ENCODE data around the gene PLA2G2F. TPM values are rescaled to one million over a fixed set of nuclear protein-coding genes. Genes with fewer than 3 reads are reported as not detected.

Gene PLA2G2F
- total and polyA plus RNA-seq, 2 of the 13 experiments (the other 11 are each of a cell fraction or from before 2014, with no cell fraction given), result not detected

- TF ChIP-seq ZNF503 (CRISPR knock-in tag; IDR thresholded peaks at IDR 0.05) (no peak), ZNF256 (CRISPR knock-in tag; conservative IDR thresholded peaks at IDR 0.05) (no peak), CREB3 (CRISPR knock-in tag; IDR thresholded peaks at IDR 0.05) (no peak), ESRRA (CRISPR knock-in tag; IDR thresholded peaks at IDR 0.05; ENCODE audit: low read depth) (no peak), ZNF598 (CRISPR knock-in tag; IDR thresholded peaks at IDR 0.05; ENCODE audit: borderline replicate concordance) (no peak), CENPT (CRISPR knock-in tag; IDR thresholded peaks at IDR 0.05; ENCODE audit: low read depth) (no peak)
Measured at GRCh38 chr1:20142001-20142710, 3.0 kb downstream of the PLA2G2F start (continued).

DNA sequence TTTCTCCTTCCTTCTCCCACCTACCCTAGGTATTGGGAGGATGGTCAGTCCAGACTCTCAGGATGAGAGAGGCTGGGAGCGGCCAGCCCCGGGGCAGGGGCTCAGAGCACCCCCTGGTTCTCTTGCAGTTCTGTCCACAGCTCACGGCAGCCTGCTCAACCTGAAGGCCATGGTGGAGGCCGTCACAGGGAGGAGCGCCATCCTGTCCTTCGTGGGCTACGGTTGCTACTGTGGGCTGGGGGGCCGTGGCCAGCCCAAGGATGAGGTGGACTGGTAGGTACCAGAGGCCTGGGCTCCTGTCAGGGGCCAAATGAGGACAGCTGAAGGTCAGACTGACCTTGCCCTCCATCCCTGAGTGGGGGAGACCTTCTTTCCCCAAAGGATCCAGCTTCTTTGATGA lies 4.2 kb downstream of the PLA2G2F start:
- H3K9me3 ChIP-seq (ENCODE audit: low read length), result no peaks in the 10 kb centered on the region
- DNase-seq (ENCODE audit: low spot score), result no peak

More for the DNA sequence above, 4.2 kb downstream of the PLA2G2F start:
- WGBS (ENCODE audit: low lambda C conversion rate), result 68% methylated on average over 8 of the region's 8 CpGs
- no peak overlapping the region for H3K9ac ChIP-seq (ENCODE audit: insufficient read depth, low read depth, low read length)
- H3K36me3 ChIP-seq (replicated peaks in 1 of 2; ENCODE audit: control insufficient read depth in 1 of 2, insufficient read depth in 2 of 2, low read length in 2 of 2), result no peaks in the 10 kb centered on the region
- H3K79me2 ChIP-seq (ENCODE audit: insufficient read depth, low read length), result no peaks in the 10 kb centered on the region
- TF ChIP-seq ZNF768 (CRISPR knock-in tag; IDR thresholded peaks at IDR 0.05), result no peak
- no peak for TF ChIP-seq NFE2 (CRISPR knock-in tag; IDR thresholded peaks at IDR 0.05)
- no peak for TF ChIP-seq MIER2 (CRISPR knock-in tag; IDR thresholded peaks at IDR 0.05)
- TF ChIP-seq ZNF20 (CRISPR knock-in tag; IDR thresholded peaks at IDR 0.05), result no peak
- TF ChIP-seq ZNF558 (CRISPR knock-in tag; IDR thresholded peaks at IDR 0.05; ENCODE audit: borderline replicate concordance), result no peak
- no peak for ATAC-seq
- H3K4me2 ChIP-seq (ENCODE audit: low read depth, low read length), result no peak overlapping the region
- H3K27me3 ChIP-seq (ENCODE audit: control insufficient read depth in 1 of 2, insufficient read depth in 2 of 2, low read length in 2 of 2), result peaks cover 4 to 19% of the 10 kb centered on the region in 2 experiments; a peak in 3 of 5 replicates
- CTCF ChIA-PET (ENCODE audit: low intra/inter-chr PET ratio, low total read pairs), result no interaction called here
- no peak for FAIRE-seq
- no peak overlapping the region for H3K27ac ChIP-seq (ENCODE audit: extremely low read length, insufficient read depth, low read length)
- no peak overlapping the region for H2AFZ ChIP-seq (ENCODE audit: low read length)
- POLR2A ChIA-PET, result no interaction called here
- H3K4me3 ChIP-seq (replicated peaks in 1 of 3; ENCODE audit: insufficient read depth in 1 of 3, low read depth in 2 of 3, low read length in 3 of 3), result no peak overlapping the region
- BruUV-seq (replicated peaks), result no TSS peak
- in situ Hi-C loops (cut with HindIII; ENCODE audit: extremely low pct_ligation_motif_present, low pct_unique_long_range_greater_than_20kb), result no loop called here
- H3K4me1 ChIP-seq (ENCODE audit: insufficient read depth, low read length), result peaks cover 13% of the 10 kb centered on the region
- no peaks in the 10 kb centered on the region for H4K20me1 ChIP-seq (ENCODE audit: insufficient read depth, low read length)
- intact Hi-C loops (cut with micrococcal nuclease; ENCODE audit: unreplicated experiment), result no loop called here
